GM19023 (cell line): ENCODE measurements around the gene PLEKHG1.

Experiments used
- ATAC-seq: cut with Tn5 transposase; IDR thresholded peaks from one replicate; pipeline ENCODE4 v1.9.1; 2021; ENCODE audit warnings: mild to moderate bottlenecking, moderate library complexity; ENCODE audit not compliant: unreplicated experiment

PLEKHG1 gene

GRCh38 chr6:150588888-150589499 is 10.7 kb upstream of the PLEKHG1 start:
- no peak for ATAC-seq

- no peak for ATAC-seq
These were observed 9.8 kb upstream of the PLEKHG1 start for GRCh38 chr6:150589852-150590251.

GRCh38 chr6:150590446-150590845 is 9.2 kb upstream of the PLEKHG1 start:
- no peak for ATAC-seq

GRCh38 chr6:150592377-150592995 is 7.2 kb upstream of the PLEKHG1 start:
- no peak for ATAC-seq

- ATAC-seq = no peak
These were observed 6.6 kb upstream of the PLEKHG1 start for GRCh38 chr6:150593119-150593518.

DNA sequence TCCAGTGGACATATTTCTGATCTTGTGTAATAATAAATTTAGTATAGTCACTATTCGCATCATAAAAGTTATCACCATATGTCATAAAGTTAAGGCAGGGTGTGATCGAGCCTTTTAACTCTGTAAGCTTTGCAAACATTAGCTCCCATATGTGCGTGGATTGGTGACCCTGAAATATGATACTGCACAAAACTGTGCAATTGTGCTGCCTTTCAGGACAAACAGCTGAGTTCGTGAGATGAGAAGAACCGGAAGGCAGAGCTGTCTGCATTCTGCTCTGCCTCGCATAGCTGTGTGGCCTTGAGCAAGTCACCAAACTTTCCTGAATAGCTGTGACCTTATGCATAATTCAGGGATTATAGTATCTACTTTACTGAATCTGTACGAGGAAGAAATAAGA is 3.2 kb upstream of the PLEKHG1 start:
- no peak for ATAC-seq

- no peak for ATAC-seq
These were observed 1.3 kb upstream of the PLEKHG1 start for GRCh38 chr6:150598401-150598800.

- ATAC-seq = no peak
These were observed 857 bp upstream of the PLEKHG1 start for GRCh38 chr6:150598858-150599198.

- peak; percentile 22 for ATAC-seq
These were observed 270 bp downstream of the PLEKHG1 start for GRCh38 chr6:150600010-150600300.

DNA sequence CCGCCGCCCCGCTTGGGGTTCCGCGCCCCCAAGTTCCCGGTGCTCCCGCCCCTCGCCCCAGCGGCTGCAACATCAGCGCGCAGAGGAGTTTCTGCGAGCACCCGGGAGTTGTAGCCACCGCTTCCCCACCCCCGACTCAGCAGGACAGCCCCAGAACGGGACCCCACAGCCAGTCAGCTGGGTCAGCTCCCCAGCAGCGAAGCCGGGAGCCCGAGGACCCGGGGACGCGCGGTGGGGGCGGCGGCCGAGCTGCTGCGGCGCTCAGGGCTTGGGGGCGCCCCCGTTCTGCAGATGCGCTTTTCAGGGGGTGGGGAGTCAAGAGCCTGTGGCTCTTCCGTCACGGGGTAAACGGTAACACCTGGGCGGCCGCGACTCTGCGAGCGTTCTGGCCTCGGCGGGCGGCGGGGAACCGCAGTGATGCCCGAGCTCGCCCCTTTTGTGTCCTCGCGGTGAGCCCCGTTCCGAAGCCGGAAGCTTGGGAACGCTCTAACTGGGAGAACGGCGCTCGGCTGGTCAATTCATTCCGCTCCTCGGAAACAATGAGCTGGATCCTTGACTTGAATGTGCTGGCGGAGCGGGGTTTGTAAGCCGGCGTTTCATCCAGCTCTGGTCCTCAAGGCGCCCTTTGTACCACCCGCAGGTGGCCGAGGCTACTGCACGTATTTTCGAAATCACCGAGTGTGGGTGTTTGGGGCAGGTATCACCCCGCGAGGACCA is 774 bp downstream of the PLEKHG1 start:
- peak; percentile 65 for ATAC-seq

DNA sequence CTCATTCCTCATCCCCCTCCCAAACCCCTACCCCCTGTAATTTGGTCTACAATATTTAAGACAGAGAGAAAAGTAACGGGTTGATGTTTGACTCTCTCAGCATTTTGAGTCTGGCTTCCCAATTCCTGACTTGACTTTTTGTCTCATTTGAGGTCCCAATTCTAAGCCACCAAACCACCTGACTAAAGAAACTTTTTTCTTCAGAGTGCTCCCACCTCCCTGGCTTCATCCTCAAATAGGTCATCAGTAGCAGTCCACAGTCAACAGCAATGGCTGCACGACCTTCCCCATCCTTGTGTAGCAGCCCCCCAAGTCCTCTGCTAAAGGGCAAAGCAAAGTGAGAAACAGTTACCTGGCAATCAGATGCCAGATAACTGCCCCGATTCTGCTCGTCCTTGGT is 1.8 kb downstream of the PLEKHG1 start:
- ATAC-seq = no peak

GRCh38 chr6:150603176-150603575 is 3.5 kb downstream of the PLEKHG1 start:
- ATAC-seq = no peak

DNA sequence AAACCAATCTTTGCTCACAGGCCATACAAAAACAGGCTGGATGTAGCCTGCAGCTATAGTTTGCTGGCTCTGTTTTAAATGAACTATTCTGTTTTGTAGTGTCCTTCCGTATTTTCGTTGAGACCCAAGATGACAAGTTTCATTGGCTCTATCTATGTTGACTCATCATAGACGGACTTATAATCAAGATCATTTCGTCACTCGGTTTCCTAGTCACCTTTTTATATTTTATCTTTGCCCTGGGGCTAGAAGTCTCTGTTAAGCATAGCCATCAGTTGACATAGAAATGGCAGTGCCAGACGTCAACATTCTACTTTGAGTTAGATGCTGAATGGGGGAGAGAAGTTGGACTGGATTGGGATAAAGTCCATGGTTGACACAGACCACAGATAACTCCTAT is 4.8 kb downstream of the PLEKHG1 start:
- no peak for ATAC-seq

GRCh38 chr6:150605333-150605732 is 5.6 kb downstream of the PLEKHG1 start:
- ATAC-seq = no peak

DNA sequence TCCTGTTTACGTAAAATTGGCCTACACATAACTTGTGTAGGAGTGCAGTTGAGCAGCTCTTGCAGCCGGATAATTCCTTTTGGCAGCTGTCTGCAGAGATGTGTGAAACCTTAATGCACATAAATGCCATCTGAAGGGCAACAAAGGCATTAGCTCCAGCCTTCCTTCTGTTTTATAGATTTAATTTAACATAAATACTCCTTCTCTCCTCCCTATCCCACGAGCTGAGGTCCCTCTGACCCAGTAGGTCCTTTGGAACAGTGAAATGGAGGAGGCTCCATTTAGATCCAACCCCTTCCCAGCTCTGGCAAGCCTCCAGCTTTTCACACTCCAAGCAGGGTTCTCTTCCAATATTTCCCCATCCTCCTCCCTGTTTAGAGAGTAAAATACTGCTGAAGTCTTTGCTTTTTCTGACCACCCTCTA is 6.5 kb downstream of the PLEKHG1 start:
- ATAC-seq = no peak

DNA sequence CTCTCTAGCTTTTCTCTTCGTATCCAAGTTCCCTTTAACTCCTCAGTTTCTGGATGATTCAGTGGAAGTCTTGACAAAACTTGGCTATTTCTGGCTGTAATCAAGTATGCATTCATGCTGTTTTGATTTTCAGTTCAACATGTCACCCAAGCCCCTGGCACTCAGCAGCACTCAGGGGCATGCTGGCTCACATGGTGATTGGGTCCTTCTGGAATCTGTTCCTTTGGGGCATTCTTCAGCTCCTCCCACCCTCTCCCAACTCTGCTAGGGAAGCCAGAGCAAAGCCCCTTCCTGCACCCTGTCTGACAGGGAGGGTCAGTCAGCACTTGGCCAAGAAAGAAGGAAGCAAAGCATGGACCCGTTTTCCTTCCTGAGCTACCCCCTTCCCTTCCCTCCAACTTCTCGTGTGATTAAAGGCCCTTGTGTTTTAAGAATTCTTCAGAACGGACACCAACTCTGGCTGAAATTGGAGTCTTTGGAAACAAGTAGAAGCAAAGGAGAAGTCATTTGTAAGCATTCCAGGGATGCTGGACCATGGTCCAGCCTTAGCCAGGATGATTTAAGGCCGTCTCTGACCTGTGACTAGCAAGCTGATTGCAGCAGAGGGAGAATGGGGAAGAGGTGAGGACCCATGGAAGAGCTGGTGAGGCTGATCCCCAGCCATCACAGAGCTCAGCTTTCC is 7.1 kb downstream of the PLEKHG1 start:
- ATAC-seq = no peak

DNA sequence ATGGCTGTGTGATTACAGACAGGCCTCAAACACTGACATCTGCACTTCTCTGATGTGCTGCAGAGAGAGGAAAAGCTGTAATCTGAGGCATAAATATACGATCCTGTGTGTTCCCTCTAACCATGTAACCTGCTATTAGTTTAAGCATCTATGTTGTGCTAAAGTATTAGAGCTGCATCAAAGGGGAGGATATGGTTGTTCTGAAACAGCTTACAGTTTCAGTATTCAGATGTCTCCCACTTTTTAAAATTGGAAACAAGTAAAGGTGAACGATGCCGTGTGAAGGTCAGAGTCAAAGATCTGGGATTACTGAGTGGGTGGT is 7.6 kb downstream of the PLEKHG1 start:
- no peak for ATAC-seq

GRCh38 chr6:150610584-150610983 is 10.9 kb downstream of the PLEKHG1 start:
- ATAC-seq = no peak

GRCh38 chr6:150613269-150613668 is 13.6 kb downstream of the PLEKHG1 start:
- no peak for ATAC-seq

- no peak for ATAC-seq
These were observed 16.3 kb downstream of the PLEKHG1 start for GRCh38 chr6:150615967-150616366.

- ATAC-seq = no peak
These were observed 16.9 kb downstream of the PLEKHG1 start for GRCh38 chr6:150616586-150616985.

DNA sequence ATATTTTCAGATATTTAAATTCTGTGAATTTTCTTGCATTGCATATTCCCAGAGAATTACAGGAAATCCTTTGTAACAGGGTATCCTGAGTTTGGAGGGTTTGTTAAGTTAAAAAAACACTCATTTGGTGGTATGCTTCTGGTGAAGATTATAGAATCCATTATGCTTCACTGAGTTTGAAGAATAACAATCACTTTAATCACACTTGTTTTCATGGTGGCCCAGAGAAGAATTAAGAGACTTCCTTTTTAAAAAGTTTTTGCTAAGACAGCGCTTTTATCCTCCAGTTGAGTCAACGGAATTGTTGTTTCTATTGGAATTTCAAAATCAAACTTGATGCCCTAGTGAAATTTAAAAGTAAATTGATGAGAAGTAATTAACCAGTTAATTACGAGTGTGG is 17.4 kb downstream of the PLEKHG1 start:
- no peak for ATAC-seq
